GM12878 (cell line): ENCODE data around the gene PLEKHG1.

ENCODE experiments used
- POLR2A ChIP-seq: IDR thresholded peaks from 2 replicates; pipeline ENCODE4 v1.6.1; 2011; ENCODE audit warnings: low read depth, mild to moderate bottlenecking, low read length
- ZBTB11 ChIP-seq: fragments of 450-650 bp; formaldehyde crosslinking; IDR thresholded peaks from 2 replicates; pipeline ENCODE4 v1.5.0; 2022; ENCODE audit warnings: mild to moderate bottlenecking, missing genetic modification characterization
- TF ChIP-seq, protein P1 (sequence below), 3 experiments: IDR thresholded peaks in 2 of 3; conservative IDR thresholded peaks in 1 of 3; 2 replicates each; pipeline ENCODE4 v1.5.1; 2011; ENCODE audit warnings: low read depth in 3 of 3, low read length in 3 of 3, mild to moderate bottlenecking in 3 of 3, control low read depth in 2 of 3, moderate library complexity in 2 of 3, inconsistent platforms in 1 of 3, mixed read lengths in 1 of 3; ENCODE audit not compliant: control insufficient read depth in 2 of 3, insufficient read depth in 1 of 3; ENCODE audit errors: extremely low read depth in 1 of 3

DNA sequence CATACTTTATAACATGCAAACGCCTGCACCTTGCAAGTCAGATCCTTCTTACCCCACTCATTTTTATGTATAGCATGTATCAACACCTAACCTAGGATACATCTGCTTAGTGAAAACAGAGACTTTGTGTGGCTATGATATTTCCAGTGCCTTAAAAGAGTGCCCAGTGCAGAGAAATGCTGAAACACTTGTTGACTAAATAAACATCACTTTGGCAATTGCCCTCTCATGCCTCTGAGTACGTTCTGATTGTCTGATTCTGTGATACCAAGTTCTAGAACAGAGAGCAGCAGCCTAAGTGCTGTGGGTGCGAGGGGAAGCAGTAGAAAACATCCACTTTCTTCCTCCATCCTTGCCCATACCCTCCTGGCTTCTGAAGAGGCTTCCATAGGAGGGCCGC lies 13.6 kb downstream of the PLEKHG1 start:
- TF ChIP-seq, protein P1, sequence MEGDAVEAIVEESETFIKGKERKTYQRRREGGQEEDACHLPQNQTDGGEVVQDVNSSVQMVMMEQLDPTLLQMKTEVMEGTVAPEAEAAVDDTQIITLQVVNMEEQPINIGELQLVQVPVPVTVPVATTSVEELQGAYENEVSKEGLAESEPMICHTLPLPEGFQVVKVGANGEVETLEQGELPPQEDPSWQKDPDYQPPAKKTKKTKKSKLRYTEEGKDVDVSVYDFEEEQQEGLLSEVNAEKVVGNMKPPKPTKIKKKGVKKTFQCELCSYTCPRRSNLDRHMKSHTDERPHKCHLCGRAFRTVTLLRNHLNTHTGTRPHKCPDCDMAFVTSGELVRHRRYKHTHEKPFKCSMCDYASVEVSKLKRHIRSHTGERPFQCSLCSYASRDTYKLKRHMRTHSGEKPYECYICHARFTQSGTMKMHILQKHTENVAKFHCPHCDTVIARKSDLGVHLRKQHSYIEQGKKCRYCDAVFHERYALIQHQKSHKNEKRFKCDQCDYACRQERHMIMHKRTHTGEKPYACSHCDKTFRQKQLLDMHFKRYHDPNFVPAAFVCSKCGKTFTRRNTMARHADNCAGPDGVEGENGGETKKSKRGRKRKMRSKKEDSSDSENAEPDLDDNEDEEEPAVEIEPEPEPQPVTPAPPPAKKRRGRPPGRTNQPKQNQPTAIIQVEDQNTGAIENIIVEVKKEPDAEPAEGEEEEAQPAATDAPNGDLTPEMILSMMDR (IDR thresholded peaks at IDR 0.05 in 2 of 3, conservative IDR thresholded peaks at IDR 0.05 in 1 of 3; ENCODE audit: control insufficient read depth in 2 of 3, extremely low read depth in 1 of 3, insufficient read depth in 1 of 3, low read depth in 3 of 3, low read length in 3 of 3): no peak
- no peak for TF ChIP-seq ZBTB11 (CRISPR knock-in tag)
- no peak for TF ChIP-seq POLR2A
